Measurements from ENCODE around the gene BCAS3.
A peak's percentile ranks its signal among the peaks of the same experiment; 100 is the strongest.

The BCAS3 gene

GRCh38 chr17:60720763-60721531 is 43.3 kb downstream of the BCAS3 start:
- Histone ChIP-seq H3K27me3 (ENCODE audit: insufficient read depth, low read length) (no peaks in the 10 kb centered on the region), H3K9me3 (ENCODE audit: insufficient read depth, low read depth, low read length) (no peaks in the 10 kb centered on the region), H3K14ac (ENCODE audit: low read length) (no peak overlapping the region), H2BK12ac (ENCODE audit: low read length) (no peak overlapping the region), H3K4me3 (ENCODE audit: low read depth, low read length) (no peak overlapping the region), H3K4me1 (ENCODE audit: control insufficient read depth in 1 of 2, insufficient read depth in 2 of 2, low read length in 2 of 2) (no peaks in the 10 kb centered on the region), H3K36me3 (ENCODE audit: control insufficient read depth in 1 of 2, insufficient read depth in 2 of 2, low read length in 2 of 2) (no peaks in the 10 kb centered on the region), H2BK5ac (ENCODE audit: low read depth, low read length, poor library complexity) (no peak overlapping the region), H3K18ac (ENCODE audit: low read length) (no peak overlapping the region), H3K79me1 (ENCODE audit: low read length) (no peaks in the 10 kb centered on the region), H2BK120ac (ENCODE audit: insufficient read depth, low read length, poor library complexity) (no peak overlapping the region), H3K4me2 (ENCODE audit: low read length) (no peak overlapping the region), H2AK5ac (ENCODE audit: low read length) (no peak overlapping the region), H3K79me2 (ENCODE audit: control insufficient read depth, insufficient read depth, low read length, poor library complexity) (no peaks in the 10 kb centered on the region), H3K9ac (ENCODE audit: low read length) (no peak overlapping the region), H3K4ac (ENCODE audit: low read depth, low read length) (no peak overlapping the region), H3K23ac (ENCODE audit: low read length) (no peak overlapping the region), H2AFZ (ENCODE audit: insufficient read depth, low read length, poor library complexity) (no peak overlapping the region), H3K27ac (ENCODE audit: low read depth, low read length) (no peak overlapping the region), H4K8ac (ENCODE audit: low read depth, low read length) (no peak overlapping the region), H4K12ac (ENCODE audit: low read depth, low read length) (no peak overlapping the region), H4K91ac (ENCODE audit: low read depth, low read length) (no peak overlapping the region)
- peak; percentile 53 to 84 for DNase-seq
- no CpG with 5 or more reads among the region's 5 CpGs for WGBS (ENCODE audit: extremely low coverage, insufficient coverage, insufficient read length)

- no peak overlapping the region for H3K23ac ChIP-seq (ENCODE audit: low read length)
- no peak overlapping the region for H3K14ac ChIP-seq (ENCODE audit: low read length)
- H3K27ac ChIP-seq (ENCODE audit: low read depth, low read length), result no peak overlapping the region
- H2BK120ac ChIP-seq (ENCODE audit: insufficient read depth, low read length, poor library complexity), result no peak overlapping the region
- no peak overlapping the region for H2BK12ac ChIP-seq (ENCODE audit: low read length)
- H4K8ac ChIP-seq (ENCODE audit: low read depth, low read length), result no peak overlapping the region
- H2AFZ ChIP-seq (ENCODE audit: insufficient read depth, low read length, poor library complexity), result no peak overlapping the region
- H3K4me1 ChIP-seq (ENCODE audit: control insufficient read depth in 1 of 2, insufficient read depth in 2 of 2, low read length in 2 of 2), result no peaks in the 10 kb centered on the region
- H3K36me3 ChIP-seq (ENCODE audit: control insufficient read depth in 1 of 2, insufficient read depth in 2 of 2, low read length in 2 of 2), result no peaks in the 10 kb centered on the region
- no peak for DNase-seq
- H3K4ac ChIP-seq (ENCODE audit: low read depth, low read length), result no peak overlapping the region
- no peak overlapping the region for H3K9ac ChIP-seq (ENCODE audit: low read length)
- H3K9me3 ChIP-seq (ENCODE audit: insufficient read depth, low read depth, low read length), result no peaks in the 10 kb centered on the region
- H3K27me3 ChIP-seq (ENCODE audit: insufficient read depth, low read length), result no peaks in the 10 kb centered on the region
- no peak overlapping the region for H2AK5ac ChIP-seq (ENCODE audit: low read length)
- H3K79me1 ChIP-seq (ENCODE audit: low read length), result no peaks in the 10 kb centered on the region
- H4K12ac ChIP-seq (ENCODE audit: low read depth, low read length), result no peak overlapping the region
- H2BK5ac ChIP-seq (ENCODE audit: low read depth, low read length, poor library complexity), result no peak overlapping the region
- no peaks in the 10 kb centered on the region for H3K79me2 ChIP-seq (ENCODE audit: control insufficient read depth, insufficient read depth, low read length, poor library complexity)
- H3K4me2 ChIP-seq (ENCODE audit: low read length), result no peak overlapping the region
- no peak overlapping the region for H3K4me3 ChIP-seq (ENCODE audit: low read depth, low read length)
- no peak overlapping the region for H3K18ac ChIP-seq (ENCODE audit: low read length)
- no peak overlapping the region for H4K91ac ChIP-seq (ENCODE audit: low read depth, low read length)
These were observed 47.0 kb downstream of the BCAS3 start for GRCh38 chr17:60724647-60725046.

DNA sequence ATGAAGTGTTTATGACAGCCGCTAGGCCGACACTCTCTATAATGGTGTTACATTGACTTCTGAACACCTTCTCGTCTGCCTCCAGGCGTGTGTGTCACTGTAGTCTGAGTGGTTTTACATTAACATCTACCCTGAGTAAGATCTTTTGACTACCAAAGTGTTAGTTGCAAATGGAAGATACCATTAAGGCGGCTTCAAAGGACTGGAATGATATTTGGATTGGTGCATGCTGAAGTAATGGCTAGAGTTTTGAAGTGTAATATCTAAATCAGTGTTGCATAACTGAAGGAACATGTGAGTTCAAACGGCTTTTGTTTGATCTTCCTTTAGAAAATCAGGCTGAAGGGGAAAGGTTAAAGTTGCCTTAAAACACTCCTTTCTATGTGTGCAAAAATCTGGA is 52.2 kb downstream of the BCAS3 start:
- Histone ChIP-seq H2AFZ (ENCODE audit: insufficient read depth, low read length, poor library complexity) (no peak overlapping the region), H2BK5ac (ENCODE audit: low read depth, low read length, poor library complexity) (no peak overlapping the region)

DNA sequence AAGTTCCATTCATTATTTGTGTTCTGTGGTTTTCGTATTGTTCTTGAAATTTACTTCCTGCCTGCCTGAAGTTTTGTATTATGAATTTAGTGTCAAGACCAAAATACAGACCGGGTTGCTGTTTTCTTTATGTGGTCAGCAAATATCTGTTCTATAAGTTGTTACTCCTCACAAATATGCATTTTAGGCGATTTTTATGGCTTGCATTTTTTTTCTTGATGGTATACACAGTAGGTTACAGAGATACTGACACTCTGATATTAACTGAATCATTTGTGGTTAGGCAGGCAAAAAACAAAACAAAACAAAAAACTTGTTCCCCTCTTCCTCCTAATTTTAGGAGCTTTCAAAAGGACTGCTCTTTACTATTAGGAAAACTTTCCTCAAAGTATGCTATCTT is 52.6 kb downstream of the BCAS3 start:
- Histone ChIP-seq H3K79me2 (ENCODE audit: control insufficient read depth, insufficient read depth, low read length, poor library complexity) (no peaks in the 10 kb centered on the region), H3K79me1 (ENCODE audit: low read length) (no peaks in the 10 kb centered on the region), H4K91ac (ENCODE audit: low read depth, low read length) (no peak overlapping the region), H4K12ac (ENCODE audit: low read depth, low read length) (no peak overlapping the region), H2AK5ac (ENCODE audit: low read length) (no peak overlapping the region), H3K23ac (ENCODE audit: low read length) (no peak overlapping the region), H3K4ac (ENCODE audit: low read depth, low read length) (no peak overlapping the region), H2BK12ac (ENCODE audit: low read length) (no peak overlapping the region), H3K36me3 (ENCODE audit: control insufficient read depth in 1 of 2, insufficient read depth in 2 of 2, low read length in 2 of 2) (no peaks in the 10 kb centered on the region), H3K9ac (ENCODE audit: low read length) (no peak overlapping the region), H3K27me3 (ENCODE audit: insufficient read depth, low read length) (no peaks in the 10 kb centered on the region), H3K27ac (ENCODE audit: low read depth, low read length) (no peak overlapping the region), H3K4me3 (ENCODE audit: low read depth, low read length) (no peak overlapping the region), H3K14ac (ENCODE audit: low read length) (no peak overlapping the region), H4K8ac (ENCODE audit: low read depth, low read length) (no peak overlapping the region), H3K4me2 (ENCODE audit: low read length) (no peak overlapping the region), H3K18ac (ENCODE audit: low read length) (no peak overlapping the region), H2BK120ac (ENCODE audit: insufficient read depth, low read length, poor library complexity) (no peak overlapping the region), H3K9me3 (ENCODE audit: insufficient read depth, low read depth, low read length) (no peaks in the 10 kb centered on the region), H2BK5ac (ENCODE audit: low read depth, low read length, poor library complexity) (no peak overlapping the region), H3K4me1 (ENCODE audit: control insufficient read depth in 1 of 2, insufficient read depth in 2 of 2, low read length in 2 of 2) (no peaks in the 10 kb centered on the region), H2AFZ (ENCODE audit: insufficient read depth, low read length, poor library complexity) (no peak overlapping the region)
- DNase-seq, result no peak
- no CpG with 5 or more reads among the region's 3 CpGs for WGBS (ENCODE audit: extremely low coverage, insufficient coverage, insufficient read length)

More for the DNA sequence above, 52.2 kb downstream of the BCAS3 start:
- Histone ChIP-seq H3K4ac (ENCODE audit: low read depth, low read length) (no peak overlapping the region), H3K79me1 (ENCODE audit: low read length) (no peaks in the 10 kb centered on the region), H3K18ac (ENCODE audit: low read length) (no peak overlapping the region), H3K27ac (ENCODE audit: low read depth, low read length) (no peak overlapping the region), H3K36me3 (ENCODE audit: control insufficient read depth in 1 of 2, insufficient read depth in 2 of 2, low read length in 2 of 2) (no peaks in the 10 kb centered on the region), H3K23ac (ENCODE audit: low read length) (no peak overlapping the region), H2BK120ac (ENCODE audit: insufficient read depth, low read length, poor library complexity) (no peak overlapping the region), H3K9me3 (ENCODE audit: insufficient read depth, low read depth, low read length) (no peaks in the 10 kb centered on the region), H3K9ac (ENCODE audit: low read length) (no peak overlapping the region), H3K27me3 (ENCODE audit: insufficient read depth, low read length) (no peaks in the 10 kb centered on the region), H2AK5ac (ENCODE audit: low read length) (no peak overlapping the region), H3K14ac (ENCODE audit: low read length) (no peak overlapping the region), H3K4me2 (ENCODE audit: low read length) (no peak overlapping the region), H3K4me3 (ENCODE audit: low read depth, low read length) (no peak overlapping the region), H3K4me1 (ENCODE audit: control insufficient read depth in 1 of 2, insufficient read depth in 2 of 2, low read length in 2 of 2) (no peaks in the 10 kb centered on the region), H4K12ac (ENCODE audit: low read depth, low read length) (no peak overlapping the region), H4K91ac (ENCODE audit: low read depth, low read length) (no peak overlapping the region), H2BK12ac (ENCODE audit: low read length) (no peak overlapping the region), H4K8ac (ENCODE audit: low read depth, low read length) (no peak overlapping the region), H3K79me2 (ENCODE audit: control insufficient read depth, insufficient read depth, low read length, poor library complexity) (no peaks in the 10 kb centered on the region)
- peak; percentile 13 to 21 for DNase-seq
- WGBS (ENCODE audit: extremely low coverage, insufficient coverage, insufficient read length), result no CpG with 5 or more reads among the region's 6 CpGs
